ENCODE measurements around the gene MRPS26. TPM values are rescaled to one million over a fixed set of nuclear protein-coding genes. Genes with fewer than 3 reads are reported as not detected.

MRPS26 gene
- total RNA-seq, result 10 to 100 TPM; 75.1 to 87.7 TPM
- polyA plus RNA-seq (2013, experiment 1 of 2), result 62.9 TPM
- 61.7 TPM for polyA plus RNA-seq (2013, experiment 2 of 2)
- long read RNA-seq, experiment 1, transcript MRPS26-201 (4 exons, 1,127 nt), result major isoform, 11 of 56 reads
- long read RNA-seq, experiment 1, partial matches to known transcripts, result 33 of 56 reads
- long read RNA-seq, experiment 1, other reads (novel, unspliced or antisense), result 12 of 56 reads
- long read RNA-seq, experiment 2, transcript MRPS26-201 (4 exons, 1,127 nt), result major isoform, 128 of 154 reads
- long read RNA-seq, experiment 2, partial matches to known transcripts, result 21 of 154 reads
- long read RNA-seq, experiment 2, other reads (novel, unspliced or antisense), result 5 of 154 reads
- long read RNA-seq, experiment 3, transcript MRPS26-201 (4 exons, 1,127 nt), result major isoform, 210 of 235 reads
- long read RNA-seq, experiment 3, partial matches to known transcripts, result 20 of 235 reads
- long read RNA-seq, experiment 3, other reads (novel, unspliced or antisense), result 5 of 235 reads
- long read RNA-seq, experiment 4, transcript MRPS26-201 (4 exons, 1,127 nt), result major isoform, 47 of 75 reads
- long read RNA-seq, experiment 4, partial matches to known transcripts, result 28 of 75 reads
- long read RNA-seq, experiment 4, other reads (novel, unspliced or antisense), result 0 of 75 reads

DNA sequence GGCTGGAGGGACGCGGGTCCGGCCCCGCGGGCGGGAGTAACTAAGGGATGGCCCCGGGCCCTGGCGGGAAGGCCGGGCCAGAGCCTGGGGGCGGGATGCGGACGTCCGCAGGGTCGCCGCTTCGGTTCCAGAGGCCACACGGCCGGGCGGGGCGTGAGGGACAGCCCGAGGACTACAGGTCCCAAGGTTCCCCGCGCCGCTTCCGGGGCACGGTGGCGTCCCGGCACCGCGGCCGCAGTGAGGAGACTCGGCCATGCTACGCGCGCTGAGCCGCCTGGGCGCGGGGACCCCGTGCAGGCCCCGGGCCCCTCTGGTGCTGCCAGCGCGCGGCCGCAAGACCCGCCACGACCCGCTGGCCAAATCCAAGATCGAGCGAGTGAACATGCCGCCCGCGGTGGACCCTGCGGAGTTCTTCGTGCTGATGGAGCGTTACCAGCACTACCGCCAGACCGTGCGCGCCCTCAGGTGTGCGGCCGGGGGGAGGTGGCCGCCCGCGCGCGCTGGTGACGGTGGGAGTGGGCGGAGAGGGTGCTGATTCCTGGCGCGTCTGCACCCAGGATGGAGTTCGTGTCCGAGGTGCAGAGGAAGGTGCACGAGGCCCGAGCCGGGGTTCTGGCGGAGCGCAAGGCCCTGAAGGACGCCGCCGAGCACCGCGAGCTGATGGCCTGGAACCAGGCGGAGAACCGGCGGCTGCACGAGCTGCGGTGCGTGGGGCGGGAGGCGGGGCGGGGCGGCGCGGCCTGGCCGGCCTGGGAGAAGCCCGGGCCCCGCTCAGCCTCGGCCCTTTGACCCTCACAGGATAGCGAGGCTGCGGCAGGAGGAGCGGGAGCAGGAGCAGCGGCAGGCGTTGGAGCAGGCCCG is at the start of gene MRPS26:
MRPS26 (plus strand) TSS at position 237 of the 861 bp plus-strand sequence; CDS start at position 254, 17 bp downstream.
- Histone ChIP-seq H3K27me3 (ENCODE audit: control insufficient read depth, insufficient read depth, low read length, poor library complexity, severe bottlenecking) (no peaks in the 10 kb centered on the region), H3K27ac (ENCODE audit: low read depth, low read length) (no peak within 1 kb of the TSS), H3K4me3 (ENCODE audit: low read length) (peak within 1 kb of the TSS; percentile 95), H3K9ac (ENCODE audit: extremely low read depth, low read length, poor library complexity, severe bottlenecking) (peak within 1 kb of the TSS; percentile 66), H3K4me1 (ENCODE audit: control insufficient read depth, insufficient read depth, low read length) (peaks cover 3% of the 10 kb centered on the region), H3K36me3 (ENCODE audit: control insufficient read depth, insufficient read depth, low read length) (peaks cover 25% of the 10 kb centered on the region), H3K9me3 (ENCODE audit: control insufficient read depth, low read length) (no peaks in the 10 kb centered on the region)
- DNase-seq, result peak; percentile 97
- Mint-ChIP-seq H3K27me3 (ENCODE audit: insufficient read depth) (no peaks in the 10 kb centered on the region), H3K27ac (peak within 1 kb of the TSS; percentile 48), H3K36me3 (ENCODE audit: low read depth) (peaks cover 38% of the 10 kb centered on the region), H3K9me3 (no peaks in the 10 kb centered on the region), H3K4me3 (peak within 1 kb of the TSS; percentile 90), H3K4me1 (peaks cover 23% of the 10 kb centered on the region)
- WGBS, 2 experiments (ENCODE audit: insufficient coverage in 1 of 2, insufficient read length in 1 of 2), result 0% methylated on average over 41 to 104 of the region's 104 CpGs
- no peak for TF ChIP-seq CTCF (conservative IDR thresholded peaks at IDR 0.05)

GRCh38 chr20:2998728-2999127 is 47.1 kb upstream of the MRPS26 start:
- no peak overlapping the region for H3K27ac Mint-ChIP-seq
- peaks cover 27% of the 10 kb centered on the region for H3K36me3 ChIP-seq (ENCODE audit: control insufficient read depth, insufficient read depth, low read length)
- no peaks in the 10 kb centered on the region for H3K9me3 Mint-ChIP-seq

More at GRCh38 chr20:2998728-2999127, 47.1 kb upstream of the MRPS26 start:
- no peak overlapping the region for H3K4me3 ChIP-seq (ENCODE audit: low read length)
- H3K27ac ChIP-seq (ENCODE audit: low read depth, low read length), result no peak overlapping the region
- H3K27me3 ChIP-seq (ENCODE audit: control insufficient read depth, insufficient read depth, low read length, poor library complexity, severe bottlenecking), result no peaks in the 10 kb centered on the region
- H3K9me3 ChIP-seq (ENCODE audit: control insufficient read depth, low read length), result no peaks in the 10 kb centered on the region
- DNase-seq, result no peak
- no peak for TF ChIP-seq CTCF (conservative IDR thresholded peaks at IDR 0.05)
- H3K9ac ChIP-seq (ENCODE audit: extremely low read depth, low read length, poor library complexity, severe bottlenecking), result no peak overlapping the region
- H3K27me3 Mint-ChIP-seq (ENCODE audit: insufficient read depth), result no peaks in the 10 kb centered on the region
- H3K4me1 ChIP-seq (ENCODE audit: control insufficient read depth, insufficient read depth, low read length), result no peaks in the 10 kb centered on the region
- no peaks in the 10 kb centered on the region for H3K4me1 Mint-ChIP-seq
- peaks cover 23% of the 10 kb centered on the region for H3K36me3 Mint-ChIP-seq (ENCODE audit: low read depth)
- H3K4me3 Mint-ChIP-seq, result no peak overlapping the region

Data from endodermal cell (in vitro differentiated cells).